ENCODE data around the gene KIF7. TPM values are rescaled to one million over a fixed set of nuclear protein-coding genes. Genes with fewer than 3 reads are reported as not detected.

The KIF7 gene
- polyA plus RNA-seq, 1 of the 3 experiments (the other 2 are of a cell fraction), result 12.0 TPM

DNA sequence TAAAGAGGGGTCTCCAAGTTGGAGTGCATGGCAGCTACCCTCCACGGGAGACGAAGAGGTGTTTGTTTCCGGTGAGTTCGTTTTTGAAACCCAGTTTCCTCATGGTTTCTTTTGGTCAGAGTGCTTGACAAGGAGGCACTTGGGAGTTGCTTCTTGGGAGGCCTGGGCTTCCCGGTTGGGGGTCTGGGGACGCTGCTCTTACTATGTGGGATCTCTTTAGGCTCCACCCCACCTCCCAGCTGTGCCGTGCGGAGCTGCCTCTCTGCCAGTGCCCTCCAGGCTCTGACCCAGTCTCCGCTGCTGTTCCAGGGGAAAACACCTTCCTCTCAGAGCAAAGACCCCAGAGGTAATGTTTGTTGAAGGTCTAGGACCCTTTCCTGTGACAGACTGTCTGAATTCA, 29.6 kb downstream of the KIF7 start (continued):
- TF ChIP-seq GATA2 (CRISPR knock-in tag; IDR thresholded peaks at IDR 0.05) (no peak), NFIC (IDR thresholded peaks at IDR 0.05; ENCODE audit: borderline replicate concordance) (no peak)

DNA sequence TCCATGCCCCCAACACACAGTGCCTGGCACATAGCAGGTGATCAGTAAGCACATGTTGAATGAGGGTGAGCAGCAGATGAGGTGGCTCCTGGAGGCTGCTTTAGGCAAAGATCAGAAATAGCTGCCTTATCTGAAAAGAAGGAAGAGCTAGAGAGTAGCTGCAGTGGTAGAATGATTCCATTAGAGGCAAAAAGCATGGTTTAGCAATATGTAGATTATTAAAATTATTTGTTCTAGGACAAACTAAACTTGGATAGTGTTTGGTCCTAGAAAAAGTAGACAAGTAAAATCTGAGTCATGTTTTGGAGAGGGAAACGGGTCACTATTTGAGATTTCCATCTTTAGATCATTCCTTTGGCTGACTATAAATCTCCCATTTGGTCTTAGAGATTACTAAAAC, 32.1 kb downstream of the KIF7 start:
- peak overlapping the region in 1 of 2 experiments; percentile 13; a peak in 1 of 4 replicates for H3K27ac ChIP-seq (ENCODE audit: low read depth in 2 of 2, low read length in 1 of 2)
- WGBS (ENCODE audit: low lambda C conversion rate), result 75% methylated on average over 1 of the region's 1 CpG
- no peak overlapping the region for H3K4me3 ChIP-seq (ENCODE audit: low read depth in 2 of 2, low read length in 1 of 2)
- ChIA-PET CTCF (interaction anchor here (0.7 to 2.5 kb wide), 2 partner anchors 24 to 65 kb away, joined by 3 to 12 read pairs; no protein-coding TSS in a partner anchor), POLR2A (no interaction called here)
- TF ChIP-seq TAF1 (IDR thresholded peaks at IDR 0.05; ENCODE audit: borderline replicate concordance, low read depth, low read length) (no peak), FOSL2 (IDR thresholded peaks at IDR 0.05; ENCODE audit: borderline replicate concordance, low read depth) (no peak), CHD2 (IDR thresholded peaks at IDR 0.05; ENCODE audit: low read length, partially characterized antibody) (no peak), MXI1 (IDR thresholded peaks at IDR 0.05; ENCODE audit: low read depth, low read length) (no peak), NFIC (IDR thresholded peaks at IDR 0.05; ENCODE audit: borderline replicate concordance) (no peak), RXRA (IDR thresholded peaks at IDR 0.05; ENCODE audit: borderline replicate concordance, low read depth) (no peak), FOXJ3 (CRISPR knock-in tag; IDR thresholded peaks at IDR 0.05) (no peak), RFX5 (IDR thresholded peaks at IDR 0.05; ENCODE audit: low read length) (no peak), YY1 (IDR thresholded peaks at IDR 0.05; ENCODE audit: low read depth) (no peak), TCF12 (IDR thresholded peaks at IDR 0.05) (no peak), GABPA (IDR thresholded peaks at IDR 0.05; ENCODE audit: low read depth) (no peak)
- TF ChIP-seq, protein P1, sequence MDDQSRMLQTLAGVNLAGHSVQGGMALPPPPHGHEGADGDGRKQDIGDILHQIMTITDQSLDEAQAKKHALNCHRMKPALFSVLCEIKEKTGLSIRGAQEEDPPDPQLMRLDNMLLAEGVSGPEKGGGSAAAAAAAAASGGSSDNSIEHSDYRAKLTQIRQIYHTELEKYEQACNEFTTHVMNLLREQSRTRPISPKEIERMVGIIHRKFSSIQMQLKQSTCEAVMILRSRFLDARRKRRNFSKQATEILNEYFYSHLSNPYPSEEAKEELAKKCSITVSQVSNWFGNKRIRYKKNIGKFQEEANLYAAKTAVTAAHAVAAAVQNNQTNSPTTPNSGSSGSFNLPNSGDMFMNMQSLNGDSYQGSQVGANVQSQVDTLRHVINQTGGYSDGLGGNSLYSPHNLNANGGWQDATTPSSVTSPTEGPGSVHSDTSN (IDR thresholded peaks at IDR 0.05), result no peak
- TF ChIP-seq, protein P2, sequence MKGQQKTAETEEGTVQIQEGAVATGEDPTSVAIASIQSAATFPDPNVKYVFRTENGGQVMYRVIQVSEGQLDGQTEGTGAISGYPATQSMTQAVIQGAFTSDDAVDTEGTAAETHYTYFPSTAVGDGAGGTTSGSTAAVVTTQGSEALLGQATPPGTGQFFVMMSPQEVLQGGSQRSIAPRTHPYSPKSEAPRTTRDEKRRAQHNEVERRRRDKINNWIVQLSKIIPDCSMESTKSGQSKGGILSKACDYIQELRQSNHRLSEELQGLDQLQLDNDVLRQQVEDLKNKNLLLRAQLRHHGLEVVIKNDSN (IDR thresholded peaks at IDR 0.05; ENCODE audit: borderline replicate concordance, low read depth), result no peak
- TF ChIP-seq, protein P3, sequence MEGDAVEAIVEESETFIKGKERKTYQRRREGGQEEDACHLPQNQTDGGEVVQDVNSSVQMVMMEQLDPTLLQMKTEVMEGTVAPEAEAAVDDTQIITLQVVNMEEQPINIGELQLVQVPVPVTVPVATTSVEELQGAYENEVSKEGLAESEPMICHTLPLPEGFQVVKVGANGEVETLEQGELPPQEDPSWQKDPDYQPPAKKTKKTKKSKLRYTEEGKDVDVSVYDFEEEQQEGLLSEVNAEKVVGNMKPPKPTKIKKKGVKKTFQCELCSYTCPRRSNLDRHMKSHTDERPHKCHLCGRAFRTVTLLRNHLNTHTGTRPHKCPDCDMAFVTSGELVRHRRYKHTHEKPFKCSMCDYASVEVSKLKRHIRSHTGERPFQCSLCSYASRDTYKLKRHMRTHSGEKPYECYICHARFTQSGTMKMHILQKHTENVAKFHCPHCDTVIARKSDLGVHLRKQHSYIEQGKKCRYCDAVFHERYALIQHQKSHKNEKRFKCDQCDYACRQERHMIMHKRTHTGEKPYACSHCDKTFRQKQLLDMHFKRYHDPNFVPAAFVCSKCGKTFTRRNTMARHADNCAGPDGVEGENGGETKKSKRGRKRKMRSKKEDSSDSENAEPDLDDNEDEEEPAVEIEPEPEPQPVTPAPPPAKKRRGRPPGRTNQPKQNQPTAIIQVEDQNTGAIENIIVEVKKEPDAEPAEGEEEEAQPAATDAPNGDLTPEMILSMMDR (IDR thresholded peaks at IDR 0.05), result no peak
- TF ChIP-seq, protein P4, sequence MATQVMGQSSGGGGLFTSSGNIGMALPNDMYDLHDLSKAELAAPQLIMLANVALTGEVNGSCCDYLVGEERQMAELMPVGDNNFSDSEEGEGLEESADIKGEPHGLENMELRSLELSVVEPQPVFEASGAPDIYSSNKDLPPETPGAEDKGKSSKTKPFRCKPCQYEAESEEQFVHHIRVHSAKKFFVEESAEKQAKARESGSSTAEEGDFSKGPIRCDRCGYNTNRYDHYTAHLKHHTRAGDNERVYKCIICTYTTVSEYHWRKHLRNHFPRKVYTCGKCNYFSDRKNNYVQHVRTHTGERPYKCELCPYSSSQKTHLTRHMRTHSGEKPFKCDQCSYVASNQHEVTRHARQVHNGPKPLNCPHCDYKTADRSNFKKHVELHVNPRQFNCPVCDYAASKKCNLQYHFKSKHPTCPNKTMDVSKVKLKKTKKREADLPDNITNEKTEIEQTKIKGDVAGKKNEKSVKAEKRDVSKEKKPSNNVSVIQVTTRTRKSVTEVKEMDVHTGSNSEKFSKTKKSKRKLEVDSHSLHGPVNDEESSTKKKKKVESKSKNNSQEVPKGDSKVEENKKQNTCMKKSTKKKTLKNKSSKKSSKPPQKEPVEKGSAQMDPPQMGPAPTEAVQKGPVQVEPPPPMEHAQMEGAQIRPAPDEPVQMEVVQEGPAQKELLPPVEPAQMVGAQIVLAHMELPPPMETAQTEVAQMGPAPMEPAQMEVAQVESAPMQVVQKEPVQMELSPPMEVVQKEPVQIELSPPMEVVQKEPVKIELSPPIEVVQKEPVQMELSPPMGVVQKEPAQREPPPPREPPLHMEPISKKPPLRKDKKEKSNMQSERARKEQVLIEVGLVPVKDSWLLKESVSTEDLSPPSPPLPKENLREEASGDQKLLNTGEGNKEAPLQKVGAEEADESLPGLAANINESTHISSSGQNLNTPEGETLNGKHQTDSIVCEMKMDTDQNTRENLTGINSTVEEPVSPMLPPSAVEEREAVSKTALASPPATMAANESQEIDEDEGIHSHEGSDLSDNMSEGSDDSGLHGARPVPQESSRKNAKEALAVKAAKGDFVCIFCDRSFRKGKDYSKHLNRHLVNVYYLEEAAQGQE (IDR thresholded peaks at IDR 0.05; ENCODE audit: low read depth, low read length), result no peak
- H3K27me3 ChIP-seq (ENCODE audit: insufficient read depth), result no peaks in the 10 kb centered on the region
- H3K9me2 ChIP-seq, result no peaks in the 10 kb centered on the region
- H4K20me1 ChIP-seq (ENCODE audit: insufficient read depth), result no peaks in the 10 kb centered on the region
- no peak for DNase-seq
- no peaks in the 10 kb centered on the region for H3K9me3 ChIP-seq
- no peak overlapping the region for H3K9ac ChIP-seq
- H3K4me2 ChIP-seq, result no peak overlapping the region
- H3K4me1 ChIP-seq (ENCODE audit: control insufficient read depth in 1 of 2, insufficient read depth in 2 of 2, low read depth in 1 of 2, low read length in 1 of 2), result no peaks in the 10 kb centered on the region
- peaks cover 4% of the 10 kb centered on the region for H3F3A ChIP-seq (replicated peaks; ENCODE audit: insufficient read depth)
- H3K79me2 ChIP-seq (ENCODE audit: insufficient read depth), result no peaks in the 10 kb centered on the region; the same call in 1 of the 2 replicates
- H3K36me3 ChIP-seq (replicated peaks in 1 of 2; ENCODE audit: control insufficient read depth in 1 of 2, insufficient read depth in 2 of 2, low read length in 1 of 2), result peaks cover 31 to 59% of the 10 kb centered on the region in 2 experiments
- no peak overlapping the region for H2AFZ ChIP-seq (ENCODE audit: low read depth)

Data from SK-N-SH (cell line).